GM13977 (cell line): ENCODE results near the gene RALY.

Experiments used
- DNase-seq: peaks from one replicate; pipeline ENCODE4 v3.0.0; 2012; ENCODE audit warnings: low spot score
- in situ Hi-C: fragments of 300-500 bp; cut with MboI; formaldehyde crosslinking; loops from one replicate; pipeline ENCODE4 v1.12.0; 2022; ENCODE audit warnings: low sequenced_read_pairs, low pct_unique_long_range_greater_than_20kb, mixed read lengths, inconsistent platforms; ENCODE audit not compliant: unreplicated experiment
- TF ChIP-seq, protein P1 (sequence below): IDR thresholded peaks from 2 replicates; pipeline ENCODE4 v1.5.1; 2012; ENCODE audit warnings: mild to moderate bottlenecking, control low read depth; ENCODE audit not compliant: insufficient read depth; ENCODE audit errors: extremely low read depth, missing control alignments

RALY gene

GRCh38 chr20:34089655-34090345, 96.1 kb downstream of the RALY start:
- in situ Hi-C loops: no loop called here
- no peak for DNase-seq

GRCh38 chr20:34090645-34091044, 96.9 kb downstream of the RALY start:
- in situ Hi-C loops: no loop called here
- TF ChIP-seq, protein P1, sequence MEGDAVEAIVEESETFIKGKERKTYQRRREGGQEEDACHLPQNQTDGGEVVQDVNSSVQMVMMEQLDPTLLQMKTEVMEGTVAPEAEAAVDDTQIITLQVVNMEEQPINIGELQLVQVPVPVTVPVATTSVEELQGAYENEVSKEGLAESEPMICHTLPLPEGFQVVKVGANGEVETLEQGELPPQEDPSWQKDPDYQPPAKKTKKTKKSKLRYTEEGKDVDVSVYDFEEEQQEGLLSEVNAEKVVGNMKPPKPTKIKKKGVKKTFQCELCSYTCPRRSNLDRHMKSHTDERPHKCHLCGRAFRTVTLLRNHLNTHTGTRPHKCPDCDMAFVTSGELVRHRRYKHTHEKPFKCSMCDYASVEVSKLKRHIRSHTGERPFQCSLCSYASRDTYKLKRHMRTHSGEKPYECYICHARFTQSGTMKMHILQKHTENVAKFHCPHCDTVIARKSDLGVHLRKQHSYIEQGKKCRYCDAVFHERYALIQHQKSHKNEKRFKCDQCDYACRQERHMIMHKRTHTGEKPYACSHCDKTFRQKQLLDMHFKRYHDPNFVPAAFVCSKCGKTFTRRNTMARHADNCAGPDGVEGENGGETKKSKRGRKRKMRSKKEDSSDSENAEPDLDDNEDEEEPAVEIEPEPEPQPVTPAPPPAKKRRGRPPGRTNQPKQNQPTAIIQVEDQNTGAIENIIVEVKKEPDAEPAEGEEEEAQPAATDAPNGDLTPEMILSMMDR: no peak
- DNase-seq: no peak

More at GRCh38 chr20:34089655-34090345, 96.1 kb downstream of the RALY start:
- TF ChIP-seq, protein P1: no peak

- in situ Hi-C loops: no loop called here
- TF ChIP-seq, protein P1: no peak
- DNase-seq: no peak
These were observed 98.0 kb downstream of the RALY start for GRCh38 chr20:34091637-34092200.

GRCh38 chr20:34093895-34094294, 100.2 kb downstream of the RALY start:
- in situ Hi-C loops: no loop called here
- no peak for DNase-seq
- TF ChIP-seq, protein P1: no peak

- in situ Hi-C loops: no loop called here
These were observed 102.1 kb downstream of the RALY start for GRCh38 chr20:34095825-34096224.

DNA sequence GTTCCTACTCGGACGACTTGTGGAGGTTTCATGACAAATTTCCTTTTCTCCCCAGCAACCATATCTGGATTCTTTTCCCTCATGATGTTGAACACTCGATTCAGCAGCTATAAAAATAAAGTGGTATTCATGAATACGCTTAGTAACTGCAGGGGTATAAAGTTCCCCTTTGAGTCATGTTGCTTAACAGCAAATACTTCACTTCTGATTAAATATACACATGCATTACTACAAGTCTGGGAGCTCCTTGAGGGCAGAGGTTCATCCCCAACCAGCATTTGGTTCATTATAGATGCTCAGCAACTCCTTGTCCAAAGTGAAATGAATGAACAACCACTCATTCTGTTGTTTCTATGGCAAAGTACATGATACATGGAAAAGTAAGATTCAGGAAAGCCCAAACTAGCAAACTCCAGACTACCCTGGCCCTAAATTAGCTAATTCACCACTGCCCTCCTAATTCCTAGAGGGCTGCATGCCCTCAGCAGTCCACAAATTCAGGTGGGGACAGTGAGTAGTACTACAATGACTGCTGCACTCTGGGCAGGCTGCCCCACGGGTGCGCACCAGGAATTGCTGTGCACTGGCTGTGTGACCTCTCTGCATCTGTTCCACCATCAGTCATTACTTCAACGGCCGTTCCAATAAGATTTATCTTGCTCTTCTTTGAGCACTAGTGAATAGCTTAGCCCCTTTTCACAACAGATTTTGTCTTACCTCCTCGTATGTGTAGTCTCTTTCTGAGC, 103.2 kb downstream of the RALY start:
- DNase-seq: no peak
- in situ Hi-C loops: no loop called here
- TF ChIP-seq, protein P1: no peak

More at GRCh38 chr20:34095825-34096224, 102.1 kb downstream of the RALY start:
- DNase-seq: no peak
- TF ChIP-seq, protein P1: no peak
